ENCODE data around the gene SHISA5. TPM values are rescaled to one million over a fixed set of nuclear protein-coding genes. Genes with fewer than 3 reads are reported as not detected.

SHISA5 gene
- total RNA-seq, 3 donors from 2014 or later (not counting 1 experiment from before 2014, with no cell fraction given), result 211 to 237 (median 218) TPM

GRCh38 chr3:48429317-48429959 is 74.5 kb downstream of the SHISA5 start:
- peaks cover 0 to 5% of the 10 kb centered on the region in 2 donors for H3K27me3 Mint-ChIP-seq (ENCODE audit: low read depth in 2 of 2)
- peak overlapping the region; percentile 74 for H3K4me3 Mint-ChIP-seq
- Histone ChIP-seq H3K27me3 (ENCODE audit: control insufficient read depth, insufficient read depth, low read length) (no peaks in the 10 kb centered on the region), H3K36me3 (ENCODE audit: control insufficient read depth, insufficient read depth, low read length) (peaks cover 11% of the 10 kb centered on the region), H3K4me3 (ENCODE audit: low read length) (peak overlapping the region; percentile 50), H3K9me3 (ENCODE audit: control insufficient read depth, insufficient read depth, low read length) (no peaks in the 10 kb centered on the region), H3K4me1 (ENCODE audit: control insufficient read depth, insufficient read depth, low read length) (peaks cover 40% of the 10 kb centered on the region), H3K27ac (ENCODE audit: low read length) (no peak overlapping the region)
- no peaks in the 10 kb centered on the region for H3K36me3 Mint-ChIP-seq
- no peaks in the 10 kb centered on the region for H3K9me3 Mint-ChIP-seq
- H3K27ac Mint-ChIP-seq, result peak overlapping the region in 1 of 2 donors; percentile 89
- TF ChIP-seq CTCF (IDR thresholded peaks at IDR 0.05), result no peak
- peak; percentile 74 to 82 (median 75) for ATAC-seq
- WGBS (ENCODE audit: insufficient coverage), result under 1% methylated on average over 86 of the region's 86 CpGs
- intact Hi-C loops (cut with micrococcal nuclease), result no loop called here
- peak; percentile 45 to 76 for DNase-seq
- H3K4me1 Mint-ChIP-seq, result peaks cover 0 to 41% of the 10 kb centered on the region in 2 donors

GRCh38 chr3:48428572-48429316 is 75.2 kb downstream of the SHISA5 start:
- Histone ChIP-seq H3K27me3 (ENCODE audit: control insufficient read depth, insufficient read depth, low read length) (no peaks in the 10 kb centered on the region), H3K4me3 (ENCODE audit: low read length) (peak overlapping the region; percentile 19), H3K9me3 (ENCODE audit: control insufficient read depth, insufficient read depth, low read length) (no peaks in the 10 kb centered on the region), H3K36me3 (ENCODE audit: control insufficient read depth, insufficient read depth, low read length) (peaks cover 8% of the 10 kb centered on the region), H3K4me1 (ENCODE audit: control insufficient read depth, insufficient read depth, low read length) (peaks cover 33% of the 10 kb centered on the region), H3K27ac (ENCODE audit: low read length) (no peak overlapping the region)
- H3K36me3 Mint-ChIP-seq, result no peaks in the 10 kb centered on the region
- ATAC-seq (peak in 1 of 3 donors; percentile 64), DNase-seq (no peak)
- H3K4me3 Mint-ChIP-seq, result peak overlapping the region; percentile 49
- intact Hi-C loops (cut with micrococcal nuclease), result no loop called here
- H3K27ac Mint-ChIP-seq, result peak overlapping the region in 1 of 2 donors; percentile 27
- 8% methylated on average over 59 of the region's 60 CpGs for WGBS (ENCODE audit: insufficient coverage)
- no peak for TF ChIP-seq CTCF (IDR thresholded peaks at IDR 0.05)
- peaks cover 0 to 5% of the 10 kb centered on the region in 2 donors for H3K27me3 Mint-ChIP-seq (ENCODE audit: low read depth in 2 of 2)
- no peaks in the 10 kb centered on the region for H3K9me3 Mint-ChIP-seq
- peaks cover 0 to 37% of the 10 kb centered on the region in 2 donors for H3K4me1 Mint-ChIP-seq

GRCh38 chr3:48428088-48428571 is 75.8 kb downstream of the SHISA5 start:
- no peak for TF ChIP-seq CTCF (IDR thresholded peaks at IDR 0.05)
- no peak overlapping the region for H3K4me3 ChIP-seq (ENCODE audit: low read length)
- no peaks in the 10 kb centered on the region for H3K9me3 Mint-ChIP-seq
- WGBS (ENCODE audit: insufficient coverage), result 89% methylated on average over 7 of the region's 7 CpGs
- peak overlapping the region; percentile 49 for H3K4me3 Mint-ChIP-seq
- H3K4me1 Mint-ChIP-seq, result peaks cover 0 to 37% of the 10 kb centered on the region in 2 donors
- intact Hi-C loops (cut with micrococcal nuclease), result no loop called here
- H3K27me3 Mint-ChIP-seq (ENCODE audit: low read depth in 2 of 2), result peaks cover 0 to 5% of the 10 kb centered on the region in 2 donors
- no peaks in the 10 kb centered on the region for H3K27me3 ChIP-seq (ENCODE audit: control insufficient read depth, insufficient read depth, low read length)
- H3K27ac Mint-ChIP-seq, result peak overlapping the region in 1 of 2 donors; percentile 27
- no peak for ATAC-seq
- H3K4me1 ChIP-seq (ENCODE audit: control insufficient read depth, insufficient read depth, low read length), result peaks cover 27% of the 10 kb centered on the region
- peaks cover 8% of the 10 kb centered on the region for H3K36me3 ChIP-seq (ENCODE audit: control insufficient read depth, insufficient read depth, low read length)
- no peaks in the 10 kb centered on the region for H3K36me3 Mint-ChIP-seq
- H3K27ac ChIP-seq (ENCODE audit: low read length), result no peak overlapping the region
- no peaks in the 10 kb centered on the region for H3K9me3 ChIP-seq (ENCODE audit: control insufficient read depth, insufficient read depth, low read length)
- no peak for DNase-seq
